Smooth muscle cell (in vitro differentiated cells): Measurements from ENCODE around the gene SYT5. TPM values are rescaled to one million over a fixed set of nuclear protein-coding genes. Genes with fewer than 3 reads are reported as not detected.
A peak's percentile ranks its signal among the peaks of the same experiment; 100 is the strongest.

Source experiments
- DNase-seq: peaks from one replicate; lab custom pipeline; 2025; ENCODE audit not compliant: unreplicated experiment; lab: John Stamatoyannopoulos, UW
- H2AFZ ChIP-seq: fragments of 200-600 bp; sonication (generic); 2 replicates; pipeline ENCODE4 v1.6.0; 2016; ENCODE audit warnings: antibody characterized with exemption, low read depth, mild to moderate bottlenecking
- H3F3A ChIP-seq: fragments of 200-600 bp; sonication (generic); 2 replicates; pipeline ENCODE4 v1.6.0; 2017; ENCODE audit warnings: antibody characterized with exemption, low read depth
- H3K27ac ChIP-seq: fragments of 200-600 bp; sonication (generic); 2 replicates; pipeline ENCODE4 v1.5.1; 2016; ENCODE audit warnings: low read depth, mild to moderate bottlenecking
- H3K27me3 ChIP-seq: fragments of 200-600 bp; sonication (generic); 2 replicates; pipeline ENCODE4 v1.6.1; 2016; ENCODE audit warnings: low read depth, mild to moderate bottlenecking
- H3K36me3 ChIP-seq: fragments of 200-600 bp; sonication (generic); 2 replicates; pipeline ENCODE4 v1.5.1; 2016; ENCODE audit warnings: low read depth
- H3K4me1 ChIP-seq: fragments of 200-600 bp; sonication (generic); 2 replicates; pipeline ENCODE4 v1.5.1; 2016; ENCODE audit warnings: low read depth
- H3K4me2 ChIP-seq: fragments of 200-600 bp; sonication (generic); 2 replicates; pipeline ENCODE4 v1.6.0; 2016; ENCODE audit warnings: mild to moderate bottlenecking
- H3K4me3 ChIP-seq: fragments of 200-600 bp; sonication (generic); 2 replicates; pipeline ENCODE4 v1.5.1; 2016; ENCODE audit warnings: mild to moderate bottlenecking
- H3K79me2 ChIP-seq: fragments of 200-600 bp; sonication (generic); 2 replicates; pipeline ENCODE4 v1.6.0; 2016; ENCODE audit warnings: low read depth, mild to moderate bottlenecking
- H3K9ac ChIP-seq: fragments of 200-600 bp; sonication (generic); 2 replicates; pipeline ENCODE4 v1.6.0; 2016; ENCODE audit warnings: low read depth
- H3K9me3 ChIP-seq: fragments of 200-600 bp; sonication (generic); replicated peaks from 2 replicates; pipeline ENCODE4 v1.5.1; 2016; ENCODE audit warnings: low read depth
- H4K20me1 ChIP-seq: fragments of 200-600 bp; sonication (generic); 2 replicates; pipeline ENCODE4 v1.6.0; 2016; ENCODE audit warnings: low read depth
- WGBS: methylation state at CpG from one replicate; pipeline ENCODE4 v1.1.7; 2016; ENCODE audit warnings: low lambda C conversion rate; 5-methylcytosine and 5-hydroxymethylcytosine counted together
- polyA plus RNA-seq: library from polyadenylated mRNA; unstranded; fragments of >200 nt; fragmentation: Nextera tagmentation; extraction: Ambion mirVana; gene quantifications from 2 replicates; pipeline ENCODE4 v1.2.1, GENCODE V29; 2016
- total RNA-seq: library from RNA; depleted of rRNA; stranded (reverse); fragments of >200 nt; gene quantifications from 2 replicates; pipeline ENCODE4 v1.2.3, GENCODE V29; 2014
- TF ChIP-seq, protein P1 (sequence below): fragments of 200-600 bp; sonication (generic); IDR thresholded peaks from 2 replicates; pipeline ENCODE4 v1.5.1; 2017; ENCODE audit warnings: borderline replicate concordance, mild to moderate bottlenecking, antibody characterized with exemption; ENCODE audit not compliant: insufficient read depth, poor library complexity, severe bottlenecking

Gene SYT5
- total and polyA plus RNA-seq, 2 experiments from 2014 or later: not detected

GRCh38 chr19:55149078-55150003 lies 30.7 kb downstream of the SYT5 start, which contains the start of gene TNNT1:
TNNT1 (minus strand) TSS chr19:55149206; CDS start chr19:55147157, 2,049 bp downstream.
- H2AFZ ChIP-seq: no peak within 1 kb of the TSS
- no peaks in the 10 kb centered on the region for H3K36me3 ChIP-seq
- WGBS: 21% methylated on average over 16 of the region's 18 CpGs
- no peaks in the 10 kb centered on the region for H3K9me3 ChIP-seq
- H3K27ac ChIP-seq: no peak within 1 kb of the TSS
- H3K4me3 ChIP-seq: no peak within 1 kb of the TSS
- no peak within 1 kb of the TSS for H3K4me2 ChIP-seq
- H3F3A ChIP-seq: no peaks in the 10 kb centered on the region
- peaks cover 15% of the 10 kb centered on the region for H3K4me1 ChIP-seq
- no peak for DNase-seq
- no peaks in the 10 kb centered on the region for H4K20me1 ChIP-seq
- H3K27me3 ChIP-seq: peaks cover 4% of the 10 kb centered on the region
- TF ChIP-seq, protein P1, sequence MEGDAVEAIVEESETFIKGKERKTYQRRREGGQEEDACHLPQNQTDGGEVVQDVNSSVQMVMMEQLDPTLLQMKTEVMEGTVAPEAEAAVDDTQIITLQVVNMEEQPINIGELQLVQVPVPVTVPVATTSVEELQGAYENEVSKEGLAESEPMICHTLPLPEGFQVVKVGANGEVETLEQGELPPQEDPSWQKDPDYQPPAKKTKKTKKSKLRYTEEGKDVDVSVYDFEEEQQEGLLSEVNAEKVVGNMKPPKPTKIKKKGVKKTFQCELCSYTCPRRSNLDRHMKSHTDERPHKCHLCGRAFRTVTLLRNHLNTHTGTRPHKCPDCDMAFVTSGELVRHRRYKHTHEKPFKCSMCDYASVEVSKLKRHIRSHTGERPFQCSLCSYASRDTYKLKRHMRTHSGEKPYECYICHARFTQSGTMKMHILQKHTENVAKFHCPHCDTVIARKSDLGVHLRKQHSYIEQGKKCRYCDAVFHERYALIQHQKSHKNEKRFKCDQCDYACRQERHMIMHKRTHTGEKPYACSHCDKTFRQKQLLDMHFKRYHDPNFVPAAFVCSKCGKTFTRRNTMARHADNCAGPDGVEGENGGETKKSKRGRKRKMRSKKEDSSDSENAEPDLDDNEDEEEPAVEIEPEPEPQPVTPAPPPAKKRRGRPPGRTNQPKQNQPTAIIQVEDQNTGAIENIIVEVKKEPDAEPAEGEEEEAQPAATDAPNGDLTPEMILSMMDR: no peak
- no peak within 1 kb of the TSS for H3K9ac ChIP-seq
- no peaks in the 10 kb centered on the region for H3K79me2 ChIP-seq

GRCh38 chr19:55147545-55148251 lies 32.4 kb downstream of the SYT5 start:
- H3K36me3 ChIP-seq: no peaks in the 10 kb centered on the region
- H3K9me3 ChIP-seq: no peaks in the 10 kb centered on the region
- peaks cover 15% of the 10 kb centered on the region for H3K4me1 ChIP-seq
- no peak overlapping the region for H3K27ac ChIP-seq
- no peaks in the 10 kb centered on the region for H3K79me2 ChIP-seq
- TF ChIP-seq, protein P1: no peak
- H3K27me3 ChIP-seq: peaks cover 4% of the 10 kb centered on the region
- no peaks in the 10 kb centered on the region for H4K20me1 ChIP-seq
- DNase-seq: no peak
- H3K4me2 ChIP-seq: no peak overlapping the region
- H3K9ac ChIP-seq: no peak overlapping the region
- no peaks in the 10 kb centered on the region for H3F3A ChIP-seq
- 69% methylated on average over 3 of the region's 9 CpGs for WGBS
- H2AFZ ChIP-seq: no peak overlapping the region
- no peak overlapping the region for H3K4me3 ChIP-seq

- no peaks in the 10 kb centered on the region for H3K9me3 ChIP-seq
- H3K4me1 ChIP-seq: peaks cover 15% of the 10 kb centered on the region
- WGBS: 3% methylated on average over 11 of the region's 27 CpGs
- H3F3A ChIP-seq: no peaks in the 10 kb centered on the region
- H3K79me2 ChIP-seq: no peaks in the 10 kb centered on the region
- TF ChIP-seq, protein P1: no peak
- peak overlapping the region; percentile 63 for H2AFZ ChIP-seq
- peaks cover 4% of the 10 kb centered on the region for H3K27me3 ChIP-seq
- no peaks in the 10 kb centered on the region for H3K36me3 ChIP-seq
- no peak overlapping the region for H3K9ac ChIP-seq
- H3K4me3 ChIP-seq: peak overlapping the region; percentile 39
- no peak overlapping the region for H3K27ac ChIP-seq
- H4K20me1 ChIP-seq: no peaks in the 10 kb centered on the region
- no peak for DNase-seq
- peak overlapping the region; percentile 80 for H3K4me2 ChIP-seq
Measured at GRCh38 chr19:55146705-55147273, 33.3 kb downstream of the SYT5 start.
